ENCODE measurements around the gene PPP2R3B.

GRCh38 chrX:320126-320783 lies 66.5 kb downstream of the PPP2R3B start:
- TF ChIP-seq CTCF (IDR thresholded peaks at IDR 0.05) (no peak), EP300 (IDR thresholded peaks at IDR 0.05; ENCODE audit: low read depth) (no peak)
